HFF-Myc (cell line): ENCODE measurements around the gene CABLES2.

Experiments
- DNase-seq: peaks from one replicate; pipeline ENCODE4 v3.0.0-alpha.2; 2011; ENCODE audit warnings: low read depth; ENCODE audit errors: extremely low read depth
- H3K4me3 ChIP-seq: replicated peaks from 2 replicates; pipeline ENCODE4 v1.5.1; 2011; ENCODE audit warnings: low read depth, mild to moderate bottlenecking, control low read depth, low read length
- TF ChIP-seq, protein P1 (sequence below): IDR thresholded peaks from 2 replicates; pipeline ENCODE4 v1.5.1; 2012; ENCODE audit warnings: mild to moderate bottlenecking, low read depth, low read length, control low read depth; ENCODE audit errors: missing control alignments

The CABLES2 gene

DNA sequence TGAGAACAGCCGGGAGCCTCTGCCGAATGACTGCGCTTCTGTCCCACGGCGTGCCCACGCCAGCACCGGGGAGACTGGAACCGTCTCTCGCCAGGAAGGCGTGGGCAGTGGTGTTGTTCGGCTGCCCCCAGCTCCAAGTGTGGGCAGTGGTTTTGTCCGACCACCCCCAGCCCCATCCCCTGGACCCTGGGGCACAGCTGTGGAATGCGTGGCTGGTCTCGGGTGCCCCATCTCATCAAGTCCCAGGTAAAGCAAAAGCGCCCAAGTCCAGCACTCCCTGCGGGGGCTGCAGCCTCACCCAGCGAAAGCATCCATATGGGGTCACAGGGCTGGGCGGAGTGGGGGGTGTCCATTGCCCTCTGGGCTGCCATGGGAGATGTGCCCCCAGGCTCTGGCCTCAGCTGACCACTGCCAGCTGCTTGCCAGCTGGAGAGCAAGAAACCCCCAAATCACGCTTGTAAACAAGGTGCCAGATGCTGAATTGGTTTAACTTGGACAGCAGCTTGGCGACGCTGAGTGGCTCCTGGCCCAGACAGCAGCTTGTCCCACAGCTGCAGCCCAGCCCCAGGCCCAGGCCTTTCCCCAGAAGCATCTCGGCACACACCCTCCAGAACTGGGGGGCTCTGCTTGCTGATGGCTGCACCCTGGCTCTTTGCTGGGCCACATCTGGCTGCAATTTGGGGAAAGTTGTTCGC, 4.5 kb downstream of the CABLES2 start:
- DNase-seq, result no peak
- H3K4me3 ChIP-seq, result no peak overlapping the region
- TF ChIP-seq, protein P1, sequence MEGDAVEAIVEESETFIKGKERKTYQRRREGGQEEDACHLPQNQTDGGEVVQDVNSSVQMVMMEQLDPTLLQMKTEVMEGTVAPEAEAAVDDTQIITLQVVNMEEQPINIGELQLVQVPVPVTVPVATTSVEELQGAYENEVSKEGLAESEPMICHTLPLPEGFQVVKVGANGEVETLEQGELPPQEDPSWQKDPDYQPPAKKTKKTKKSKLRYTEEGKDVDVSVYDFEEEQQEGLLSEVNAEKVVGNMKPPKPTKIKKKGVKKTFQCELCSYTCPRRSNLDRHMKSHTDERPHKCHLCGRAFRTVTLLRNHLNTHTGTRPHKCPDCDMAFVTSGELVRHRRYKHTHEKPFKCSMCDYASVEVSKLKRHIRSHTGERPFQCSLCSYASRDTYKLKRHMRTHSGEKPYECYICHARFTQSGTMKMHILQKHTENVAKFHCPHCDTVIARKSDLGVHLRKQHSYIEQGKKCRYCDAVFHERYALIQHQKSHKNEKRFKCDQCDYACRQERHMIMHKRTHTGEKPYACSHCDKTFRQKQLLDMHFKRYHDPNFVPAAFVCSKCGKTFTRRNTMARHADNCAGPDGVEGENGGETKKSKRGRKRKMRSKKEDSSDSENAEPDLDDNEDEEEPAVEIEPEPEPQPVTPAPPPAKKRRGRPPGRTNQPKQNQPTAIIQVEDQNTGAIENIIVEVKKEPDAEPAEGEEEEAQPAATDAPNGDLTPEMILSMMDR, result no peak

DNA sequence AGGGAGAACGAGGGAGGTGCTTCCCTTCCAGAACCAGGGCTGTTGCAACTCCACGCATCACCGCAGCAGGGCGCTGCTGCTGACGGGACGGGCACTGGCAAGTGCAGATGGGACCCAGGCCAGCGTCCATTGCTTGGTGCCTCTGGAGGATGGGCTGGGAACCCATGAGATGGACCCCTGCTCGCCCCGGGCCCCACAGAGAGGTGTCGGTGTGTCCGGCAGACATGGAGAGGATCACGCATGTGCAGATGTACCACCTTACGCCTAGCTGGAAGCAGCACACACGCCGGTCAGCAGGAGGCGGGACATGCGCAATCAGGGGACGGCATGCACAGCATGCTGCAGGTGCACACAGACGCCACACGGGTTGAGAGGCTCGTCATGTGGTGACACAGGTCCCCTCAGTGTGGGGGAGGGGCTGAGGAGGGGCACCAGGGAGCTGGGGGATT, 5.7 kb downstream of the CABLES2 start:
- H3K4me3 ChIP-seq, result no peak overlapping the region
- TF ChIP-seq, protein P1, result no peak
- no peak for DNase-seq

DNA sequence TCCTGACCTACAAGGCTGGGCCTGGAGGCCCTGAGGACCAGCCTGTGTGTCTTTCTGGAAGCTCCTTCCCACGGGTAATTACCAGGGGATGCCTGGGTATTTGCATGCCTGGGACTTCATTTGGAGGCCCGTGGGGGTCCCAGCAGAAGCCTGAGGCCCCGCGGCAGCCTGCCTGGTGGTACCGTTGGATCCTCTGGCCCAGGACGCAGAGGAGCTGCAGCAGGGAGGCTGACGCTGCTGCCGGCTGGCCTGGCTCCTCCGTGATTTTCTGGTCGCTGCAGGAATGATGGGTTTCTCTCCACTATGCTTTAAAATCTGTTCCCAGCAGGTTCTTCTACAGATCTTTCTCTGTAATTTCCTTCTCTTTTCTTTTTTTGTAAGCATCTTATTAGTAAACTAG, 6.5 kb downstream of the CABLES2 start:
- DNase-seq, result no peak
- TF ChIP-seq, protein P1, result no peak
- H3K4me3 ChIP-seq, result no peak overlapping the region

DNA sequence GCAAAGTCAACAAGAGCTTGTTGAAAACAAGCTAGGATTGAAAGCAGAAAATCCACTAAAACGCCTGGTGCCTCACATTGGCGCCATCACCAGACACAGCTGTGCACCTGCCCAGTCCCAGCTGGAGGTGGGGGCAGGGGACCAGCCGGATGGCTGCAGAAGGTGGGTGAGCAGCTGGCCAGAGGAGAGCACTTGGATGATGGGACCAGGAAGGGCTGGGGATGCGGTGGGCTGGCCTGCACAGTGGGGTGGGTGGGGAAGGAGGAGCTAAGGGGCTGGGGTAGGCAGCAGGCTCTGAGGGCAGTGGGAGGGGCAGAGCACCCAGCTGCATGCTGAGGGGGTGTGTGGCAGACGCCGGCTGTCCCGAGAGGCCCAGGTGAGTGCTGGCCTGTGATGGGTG, 7.1 kb downstream of the CABLES2 start:
- DNase-seq, result no peak
- TF ChIP-seq, protein P1, result no peak
- no peak overlapping the region for H3K4me3 ChIP-seq

DNA sequence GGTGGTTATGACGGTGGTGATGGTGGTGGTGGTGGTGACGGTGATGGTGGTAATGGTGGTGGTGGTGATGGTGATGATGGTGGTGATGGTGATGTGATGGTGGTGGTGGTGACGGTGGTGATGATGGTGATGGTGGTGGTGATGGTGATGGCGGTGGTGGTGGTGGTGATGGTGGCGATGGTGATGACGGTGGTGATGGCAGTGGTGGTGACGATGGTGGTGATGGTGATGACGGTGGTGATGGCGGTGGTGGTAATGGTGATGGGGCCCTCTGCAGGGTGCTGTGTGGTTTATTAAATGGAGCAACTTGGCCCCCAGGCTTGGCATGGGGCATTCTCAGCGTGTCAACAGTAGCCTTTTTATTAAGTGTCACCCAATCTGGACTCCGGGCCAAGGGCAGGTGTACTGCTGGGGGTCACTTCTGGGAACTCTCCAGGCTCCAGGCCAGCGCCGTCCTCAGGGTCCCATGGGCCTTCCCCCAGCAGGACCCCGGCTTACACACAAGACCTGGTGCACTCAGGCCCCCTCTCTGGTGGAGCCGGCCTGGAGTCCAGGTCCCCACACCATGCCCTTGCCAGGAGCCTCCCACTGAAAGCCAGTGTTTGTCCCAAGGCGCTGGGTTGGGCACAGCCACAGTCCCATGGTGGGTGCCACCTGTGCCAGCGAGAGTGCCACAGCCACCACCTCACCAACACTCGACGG, 8.8 kb downstream of the CABLES2 start:
- H3K4me3 ChIP-seq, result no peak overlapping the region
- DNase-seq, result no peak
- TF ChIP-seq, protein P1, result no peak

DNA sequence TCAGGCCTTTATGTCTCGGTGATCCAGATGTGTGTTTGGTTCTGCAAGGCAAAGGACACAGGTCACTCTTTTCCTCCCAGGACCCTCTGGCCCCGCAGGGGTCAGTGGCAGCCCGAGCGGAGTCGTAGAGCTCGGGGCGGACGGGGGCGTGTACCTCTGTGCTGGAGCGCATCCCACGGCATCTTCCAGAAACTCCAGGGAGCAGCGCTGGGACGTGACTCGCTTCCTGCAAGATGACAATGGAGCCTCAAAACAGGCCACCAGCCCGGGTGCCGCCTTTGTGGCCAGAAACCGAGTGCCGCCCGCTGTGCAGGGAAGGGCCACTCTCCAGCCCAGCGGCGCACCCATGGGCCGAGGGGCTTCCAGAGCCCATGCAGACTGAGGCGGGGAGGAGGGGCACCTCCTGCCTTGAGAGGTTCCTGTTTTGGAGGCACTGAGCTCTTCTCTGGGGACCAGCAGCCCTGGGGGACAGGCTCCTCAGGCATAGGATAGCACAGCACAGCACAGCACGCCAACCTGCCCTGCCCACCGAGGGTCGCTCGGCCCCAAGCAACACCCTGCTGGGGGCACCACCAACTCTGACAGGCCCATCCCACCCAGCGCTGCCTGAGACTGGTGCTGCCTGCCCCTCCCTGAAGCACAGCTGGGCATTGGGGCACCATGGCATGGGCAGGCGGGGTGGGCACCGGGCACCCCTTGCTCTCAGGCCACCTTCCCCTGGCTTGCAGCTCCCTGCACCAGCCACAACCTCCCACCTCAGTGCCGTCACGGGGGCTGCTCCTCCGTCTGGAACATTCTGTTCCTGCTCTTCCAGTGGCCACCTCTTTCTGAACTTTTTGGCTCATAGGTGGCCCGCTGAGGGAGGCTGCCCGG, 10.5 kb downstream of the CABLES2 start:
- TF ChIP-seq, protein P1, result no peak
- no peak for DNase-seq
- no peak overlapping the region for H3K4me3 ChIP-seq
